ENCODE data around the gene DOCK3.
"Not testable (repeated sequence)": the region's sequence is repeated elsewhere in the genome, so short reads cannot be mapped to it uniquely, and the experiment has no call there.

The DOCK3 gene

DNA sequence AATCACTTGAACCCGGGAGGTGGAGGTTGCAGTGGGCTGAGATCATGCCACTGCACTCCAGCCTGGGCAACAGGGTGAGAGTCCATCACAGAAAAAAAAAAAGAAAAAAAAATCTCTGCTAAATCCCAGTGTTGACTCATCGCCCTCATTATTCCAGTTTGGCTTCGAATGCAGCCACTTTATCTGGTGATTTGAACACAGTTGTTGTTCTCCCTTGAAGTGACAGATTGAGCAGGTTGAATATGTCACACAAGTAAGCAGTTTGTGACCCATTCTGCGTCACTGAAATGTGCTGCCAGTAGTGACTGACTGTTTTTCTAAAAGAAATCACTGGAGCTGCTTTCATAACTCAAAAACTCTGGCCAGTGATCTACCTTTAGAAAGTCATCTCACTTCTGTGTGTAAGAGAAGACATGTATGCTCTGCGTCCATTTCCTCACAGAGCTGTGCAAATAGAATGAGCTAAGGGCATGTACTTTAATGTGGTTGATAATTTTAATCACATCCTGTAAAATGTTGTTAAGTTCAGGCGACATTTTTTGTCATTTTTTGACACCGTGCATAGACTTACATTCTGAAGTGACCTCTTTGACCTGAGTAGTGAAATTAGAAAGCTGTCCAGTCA, 12.5 kb downstream of the DOCK3 start:
- no peak for DNase-seq

GRCh38 chr3:50687916-50688315, 13.2 kb downstream of the DOCK3 start:
- no peak for DNase-seq

DNA sequence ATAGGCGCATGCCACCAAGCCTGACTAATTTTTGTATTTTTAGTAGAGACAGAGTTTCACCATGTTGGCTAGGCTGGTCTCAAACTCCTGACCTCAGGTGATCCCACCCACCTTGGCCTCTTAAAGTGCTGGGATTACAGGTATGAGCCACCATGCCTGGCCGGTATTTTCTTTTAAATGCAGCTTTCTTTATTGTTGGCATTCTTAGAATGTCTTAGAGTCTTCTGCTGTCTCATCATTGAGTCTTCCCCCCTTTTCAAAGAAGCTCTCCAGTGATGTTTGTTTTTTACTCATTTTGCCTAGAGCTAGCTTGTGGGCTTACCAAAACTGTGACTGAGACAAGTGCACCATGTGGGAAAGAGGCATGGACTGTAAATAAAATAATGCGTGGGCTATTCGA, 13.9 kb downstream of the DOCK3 start:
- DNase-seq, result not testable (repeated sequence)

GRCh38 chr3:50689558-50689957, 14.8 kb downstream of the DOCK3 start:
- DNase-seq, result no peak

DNA sequence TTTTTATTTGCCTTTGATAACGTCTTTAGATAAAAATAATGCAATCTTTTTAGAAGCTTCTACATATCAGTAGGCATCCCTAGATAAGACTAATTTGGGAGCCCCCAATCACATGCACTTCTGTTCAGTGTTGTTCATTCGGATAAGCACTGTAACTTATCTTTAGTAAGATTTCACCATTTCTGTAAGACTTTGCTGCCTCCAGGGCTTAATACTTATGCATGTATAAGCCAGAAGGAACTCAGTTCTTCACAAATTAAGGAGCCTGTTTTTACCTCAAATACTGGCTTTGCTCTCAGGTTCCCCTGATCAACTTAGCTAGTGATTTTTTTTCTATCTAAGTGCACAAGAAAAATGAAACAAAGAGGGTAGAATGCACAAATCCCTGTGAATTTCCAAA, 20.3 kb downstream of the DOCK3 start:
- no peak for DNase-seq

- DNase-seq, result no peak
These were observed 21.5 kb downstream of the DOCK3 start for GRCh38 chr3:50696276-50696675.

GRCh38 chr3:50698269-50698668, 23.5 kb downstream of the DOCK3 start:
- no peak for DNase-seq

GRCh38 chr3:50708620-50709019, 33.9 kb downstream of the DOCK3 start:
- no peak for DNase-seq

GRCh38 chr3:50714946-50715345, 40.2 kb downstream of the DOCK3 start:
- no peak for DNase-seq

DNA sequence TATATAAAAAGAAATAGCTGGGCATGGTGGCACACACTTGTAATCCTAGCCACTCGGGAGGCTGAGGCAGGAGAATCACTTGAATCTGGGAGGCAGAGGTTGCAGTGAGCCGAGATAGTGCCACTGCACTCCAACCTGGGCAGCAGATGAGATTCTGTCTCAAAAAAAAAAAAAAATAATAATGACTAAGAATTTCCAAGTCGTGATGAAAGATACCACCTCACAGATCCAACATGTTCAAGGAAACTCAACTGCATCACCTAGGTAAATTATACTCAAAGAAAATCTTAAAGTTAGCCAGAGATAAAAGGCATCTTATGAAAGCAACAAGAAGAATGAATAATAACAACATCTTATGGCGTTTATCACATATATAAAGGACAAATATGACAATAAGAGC, 50.1 kb downstream of the DOCK3 start:
- DNase-seq, result no peak

DNA sequence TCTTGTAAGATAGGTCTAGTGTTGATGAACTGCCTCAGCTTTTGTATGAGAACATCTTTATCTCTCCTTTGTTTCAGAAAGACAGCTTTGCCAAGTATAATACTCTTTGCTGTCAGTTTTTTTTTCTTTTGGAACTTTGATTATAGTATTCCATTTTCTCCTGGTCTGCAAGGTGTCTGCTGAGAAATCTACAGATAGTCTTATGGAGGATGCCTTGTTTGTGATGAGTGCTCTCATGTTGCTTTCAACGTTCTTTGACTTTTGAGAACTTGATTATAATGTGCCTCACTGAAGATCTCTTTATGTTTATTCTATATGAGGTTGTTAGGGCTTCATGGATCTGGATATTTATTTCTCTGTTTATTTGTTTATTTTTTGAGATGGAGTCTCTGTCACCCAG, 60.3 kb downstream of the DOCK3 start:
- no peak for DNase-seq

DNA sequence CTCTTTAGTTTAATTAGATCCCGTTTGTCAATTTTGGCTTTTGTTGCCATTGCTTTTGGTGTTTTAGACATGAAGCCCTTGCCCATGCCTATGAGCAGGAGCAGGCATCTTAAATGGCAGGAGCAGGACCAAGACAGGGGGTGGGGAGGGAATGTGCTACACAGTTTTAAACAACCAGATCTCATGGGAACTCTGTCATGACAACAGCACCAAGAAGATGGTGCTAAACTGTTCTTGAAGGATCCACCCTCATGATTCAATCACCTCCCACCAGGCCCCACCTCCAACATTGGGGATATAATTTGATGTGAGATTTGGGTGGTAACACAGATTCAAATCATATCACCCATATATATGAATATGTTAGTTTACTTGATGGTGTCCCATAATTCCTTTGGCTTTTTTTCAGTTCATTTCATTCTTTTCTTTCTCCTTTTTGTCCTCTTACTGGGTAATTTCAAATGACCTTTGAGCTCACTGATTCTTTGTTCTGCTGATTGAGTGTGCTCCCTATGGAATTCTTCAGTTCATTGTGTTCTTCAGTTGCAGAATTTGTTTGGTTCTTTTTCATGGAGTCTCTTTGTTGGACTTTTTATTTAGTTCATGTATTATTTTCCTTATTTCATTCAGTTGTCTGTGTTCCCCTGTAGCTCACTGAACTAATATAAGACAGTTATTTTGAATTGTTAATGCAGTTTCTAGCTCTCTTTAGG, 62.6 kb downstream of the DOCK3 start:
- DNase-seq, result no peak

- no peak for DNase-seq
These were observed 63.3 kb downstream of the DOCK3 start for GRCh38 chr3:50737906-50738598.

DNA sequence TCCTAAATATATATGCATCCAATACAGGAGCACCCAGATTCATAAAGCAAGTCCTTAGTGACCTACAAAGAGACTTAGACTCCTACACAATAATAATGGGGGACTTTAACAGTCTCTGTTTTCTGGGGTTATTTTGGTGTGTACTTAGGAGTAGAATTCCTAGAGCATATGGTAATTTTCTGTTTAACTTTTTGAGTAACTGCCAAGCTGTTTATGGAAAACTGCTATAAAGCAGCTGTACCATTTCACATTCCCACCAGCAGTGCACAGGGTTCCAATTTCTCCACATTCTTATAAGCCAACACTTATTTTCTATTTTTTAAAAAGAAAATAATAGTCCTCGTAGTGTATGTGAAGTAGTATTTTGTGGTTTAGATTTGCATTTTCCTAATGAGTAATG, 68.9 kb downstream of the DOCK3 start:
- DNase-seq, result no peak

DNA sequence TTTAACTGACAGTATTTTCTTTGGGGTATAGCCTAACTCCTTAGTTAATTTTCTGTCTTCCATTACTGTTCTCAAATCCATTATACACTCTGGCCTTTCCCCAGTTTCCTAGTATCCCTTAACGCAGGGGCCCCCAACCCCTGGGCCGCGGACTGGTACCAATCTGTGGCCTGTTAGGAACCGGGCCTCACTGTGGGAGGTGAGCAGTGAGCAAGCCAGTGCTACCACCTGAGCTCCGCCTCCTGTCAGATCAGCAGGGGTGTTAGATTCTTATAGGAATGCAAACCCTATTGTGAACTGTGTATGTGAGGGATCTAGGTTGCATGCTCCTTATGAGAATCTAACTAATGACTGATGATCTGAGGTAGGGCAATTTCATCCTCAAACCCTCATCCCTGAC, 75.1 kb downstream of the DOCK3 start:
- DNase-seq, result no peak

- DNase-seq, result no peak
These were observed 84.3 kb downstream of the DOCK3 start for GRCh38 chr3:50759015-50759414.

DNA sequence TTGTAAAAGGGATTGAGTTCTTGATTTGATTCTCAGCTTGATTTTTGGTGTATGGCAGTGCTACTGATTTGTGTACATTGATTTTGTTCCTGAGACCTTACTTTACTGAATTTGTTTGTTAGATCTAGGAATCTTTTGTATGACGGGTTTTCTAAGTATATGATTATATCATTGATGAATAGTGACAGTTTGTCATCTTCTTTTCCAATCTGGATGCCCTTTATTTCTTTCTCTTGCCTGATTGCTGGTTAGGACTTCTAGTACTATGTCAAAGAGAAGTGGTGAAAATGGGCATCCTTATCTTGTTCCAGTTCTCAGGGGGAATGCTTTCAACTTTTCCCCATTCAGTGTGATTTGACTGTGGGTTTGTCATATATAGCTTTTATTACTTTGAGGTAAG, 103.0 kb downstream of the DOCK3 start:
- DNase-seq, result no peak

DNA sequence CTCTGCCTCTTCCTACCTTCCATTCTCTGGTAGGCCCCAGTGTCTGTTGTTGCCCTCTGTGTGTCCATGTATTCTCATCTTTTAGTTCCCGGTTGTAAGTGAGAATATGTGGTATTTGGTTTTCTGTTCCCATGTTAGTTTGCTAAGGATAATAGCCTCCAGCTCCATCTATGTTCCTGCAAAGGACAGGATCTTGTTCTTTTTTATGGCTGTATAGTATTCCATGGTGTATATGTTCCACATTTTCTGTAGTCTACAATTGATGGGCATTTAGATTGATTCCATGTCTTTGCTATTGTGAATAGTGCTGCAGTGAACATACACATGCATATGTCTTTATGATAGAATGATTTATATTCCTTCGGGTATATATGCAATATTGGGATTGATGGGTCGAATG, 107.0 kb downstream of the DOCK3 start:
- DNase-seq, result not testable (repeated sequence)

DNA sequence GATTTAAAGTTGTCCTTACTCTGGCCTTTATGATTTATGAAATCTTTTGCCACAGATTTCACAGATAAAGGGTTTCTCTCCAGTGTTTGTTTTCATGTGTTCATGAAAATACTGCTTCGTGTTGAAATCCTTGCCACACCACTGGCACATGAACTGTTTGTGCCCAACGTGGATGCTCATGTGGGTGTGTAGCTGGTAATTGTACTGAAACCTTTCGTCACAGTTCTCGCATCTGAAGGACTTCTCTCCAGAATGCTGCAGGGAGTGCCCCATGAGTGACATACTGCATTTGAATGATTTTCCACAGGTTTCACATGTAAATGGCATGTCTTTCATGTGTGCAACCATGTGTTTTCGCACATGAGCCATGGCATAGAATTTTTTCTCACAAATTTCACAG, 111.9 kb downstream of the DOCK3 start:
- DNase-seq, result no peak

DNA sequence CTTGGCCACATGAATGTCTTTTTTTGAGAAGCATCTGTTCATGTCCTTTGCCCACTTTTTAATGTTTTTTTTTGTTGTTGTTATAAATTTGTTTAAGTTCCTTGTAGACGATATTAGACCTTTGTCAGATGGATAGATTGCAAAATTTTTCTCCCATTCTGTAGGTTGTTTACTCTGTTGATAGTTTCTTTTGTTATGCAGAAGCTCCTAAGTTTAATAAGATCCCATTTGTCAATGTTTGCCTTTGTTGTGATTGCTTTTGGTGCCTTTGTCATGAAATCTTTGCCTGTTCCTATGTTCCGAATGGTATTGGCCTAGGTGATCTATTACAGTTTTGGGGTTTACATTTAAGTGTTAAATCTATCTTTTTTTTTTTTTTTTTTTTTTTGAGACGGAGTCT, 116.2 kb downstream of the DOCK3 start:
- not testable (repeated sequence) for DNase-seq

- no peak for DNase-seq
These were observed 117.8 kb downstream of the DOCK3 start for GRCh38 chr3:50792568-50792967.

- DNase-seq, result not testable (repeated sequence)
These were observed 129.1 kb downstream of the DOCK3 start for GRCh38 chr3:50803805-50804204.

DNA sequence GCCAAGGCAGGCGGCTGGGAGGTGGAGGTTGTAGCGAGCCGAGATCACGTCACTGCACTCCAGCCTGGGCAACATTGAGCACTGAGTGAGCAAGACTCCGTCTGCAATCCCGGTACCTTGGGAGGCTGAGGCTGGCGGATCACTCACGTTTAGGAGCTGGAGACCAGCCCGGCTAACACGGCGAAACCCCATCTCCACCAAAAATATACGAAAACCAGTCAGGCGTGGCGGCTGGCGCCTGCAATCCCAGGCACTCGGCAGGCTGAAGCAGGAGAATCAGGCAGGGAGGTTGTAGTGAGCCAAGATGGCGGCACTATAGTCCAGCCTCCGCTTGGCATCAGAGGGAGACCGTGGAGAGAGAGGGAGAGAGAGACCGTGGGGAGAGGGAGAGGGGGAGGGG, 129.6 kb downstream of the DOCK3 start:
- not testable (repeated sequence) for DNase-seq

- no peak for DNase-seq
These were observed 130.6 kb downstream of the DOCK3 start for GRCh38 chr3:50805321-50805720.

All from activated CD4-positive, alpha-beta T cell treated with anti-CD3 and anti-CD28 coated beads for 1 hour (primary cell).